ENCODE data around the gene C8B. TPM values are rescaled to one million over a fixed set of nuclear protein-coding genes. Genes with fewer than 3 reads are reported as not detected.

Gene C8B
- total and polyA plus RNA-seq, 2 experiments from 2014 or later, result not detected

GRCh38 chr1:56991576-56991975, 25.8 kb upstream of the C8B start:
- Histone ChIP-seq H3K27ac (ENCODE audit: low read depth) (no peak overlapping the region), H3K4me2 (no peak overlapping the region), H3F3A (replicated peaks; ENCODE audit: low read depth) (no peaks in the 10 kb centered on the region), H3K9me2 (ENCODE audit: insufficient read depth) (no peaks in the 10 kb centered on the region), H3K4me1 (ENCODE audit: insufficient read depth) (peaks cover 12% of the 10 kb centered on the region; the same call in 1 of the 2 replicates), H3K27me3 (ENCODE audit: insufficient read depth) (no peaks in the 10 kb centered on the region), H2AFZ (no peak overlapping the region), H4K20me1 (replicated peaks; ENCODE audit: insufficient read depth) (no peaks in the 10 kb centered on the region), H3K36me3 (ENCODE audit: insufficient read depth) (no peaks in the 10 kb centered on the region), H3K4me3 (no peak overlapping the region), H3K79me2 (replicated peaks; ENCODE audit: insufficient read depth) (no peaks in the 10 kb centered on the region)
- H3K27me3 Mint-ChIP-seq (ENCODE audit: insufficient read depth, low read depth, poor library complexity), result no peaks in the 10 kb centered on the region
- no peak overlapping the region for H3K27ac Mint-ChIP-seq
- TF ChIP-seq STAT1 (IDR thresholded peaks at IDR 0.05; ENCODE audit: unreplicated experiment), result no peak
- TF ChIP-seq ETS1 (IDR thresholded peaks at IDR 0.05), result no peak
- TF ChIP-seq REST (IDR thresholded peaks at IDR 0.05; ENCODE audit: unreplicated experiment), result no peak
- TF ChIP-seq POLR2AphosphoS5 (IDR thresholded peaks at IDR 0.05; ENCODE audit: low read depth), result no peak
- no peak for TF ChIP-seq EZH2 (IDR thresholded peaks at IDR 0.05; ENCODE audit: low read depth, unreplicated experiment)
- no peaks in the 10 kb centered on the region for H3K36me3 Mint-ChIP-seq (ENCODE audit: low read depth)
- no peak overlapping the region for H3K4me3 Mint-ChIP-seq
- no peak for ATAC-seq
- H3K9me3 Mint-ChIP-seq, result no peaks in the 10 kb centered on the region
- H3K4me1 Mint-ChIP-seq, result peaks cover 13% of the 10 kb centered on the region
- no peak for DNase-seq (ENCODE audit: low spot score)

- Histone ChIP-seq H3K4me1 (ENCODE audit: insufficient read depth) (no peaks in the 10 kb centered on the region), H3K4me2 (no peak overlapping the region), H3K27ac (ENCODE audit: low read depth) (no peak overlapping the region), H4K20me1 (replicated peaks; ENCODE audit: insufficient read depth) (no peaks in the 10 kb centered on the region), H3K27me3 (ENCODE audit: insufficient read depth) (no peaks in the 10 kb centered on the region), H3K36me3 (ENCODE audit: insufficient read depth) (no peaks in the 10 kb centered on the region), H2AFZ (no peak overlapping the region), H3K9me2 (ENCODE audit: insufficient read depth) (peaks cover 11% of the 10 kb centered on the region; the same call in 1 of the 2 replicates), H3F3A (replicated peaks; ENCODE audit: low read depth) (no peaks in the 10 kb centered on the region), H3K79me2 (replicated peaks; ENCODE audit: insufficient read depth) (no peaks in the 10 kb centered on the region), H3K4me3 (no peak overlapping the region)
- H3K9me3 Mint-ChIP-seq, result no peaks in the 10 kb centered on the region; the same call in 2 of the 3 replicates
- ATAC-seq (no peak), DNase-seq (ENCODE audit: low spot score) (no peak)
- H3K4me3 Mint-ChIP-seq, result no peak overlapping the region
- H3K27me3 Mint-ChIP-seq (ENCODE audit: insufficient read depth, low read depth, poor library complexity), result peaks cover 1% of the 10 kb centered on the region
- H3K4me1 Mint-ChIP-seq, result no peaks in the 10 kb centered on the region
- no peaks in the 10 kb centered on the region for H3K36me3 Mint-ChIP-seq (ENCODE audit: low read depth)
- no peak overlapping the region for H3K27ac Mint-ChIP-seq
- no peak for TF ChIP-seq REST (IDR thresholded peaks at IDR 0.05; ENCODE audit: unreplicated experiment)
- no peak for TF ChIP-seq JUNB (IDR thresholded peaks at IDR 0.05; ENCODE audit: unreplicated experiment)
- no peak for TF ChIP-seq ZNF462 (CRISPR knock-in tag; IDR thresholded peaks at IDR 0.05)
Measured at GRCh38 chr1:56986397-56986796, 20.6 kb upstream of the C8B start.

All from GM23338 (cell line).